Esophagus (tissue), 2 donors: Measurements from ENCODE around the gene ATP1A2. TPM values are rescaled to one million over a fixed set of nuclear protein-coding genes. Genes with fewer than 3 reads are reported as not detected.

Experiments
- H3K27ac ChIP-seq, 2 donors: one replicate each; pipeline ENCODE4 v1.5.1; 2013; ENCODE audit warnings: low read depth in 2 of 2, mild to moderate bottlenecking in 2 of 2, inconsistent platforms in 1 of 2, low read length in 1 of 2, moderate library complexity in 1 of 2
- H3K27me3 ChIP-seq, 2 donors: one replicate each; pipeline ENCODE4 v1.6.1; 2013; ENCODE audit warnings: low read length in 2 of 2, control low read depth in 1 of 2, mild to moderate bottlenecking in 1 of 2; ENCODE audit not compliant: insufficient read depth in 2 of 2, control insufficient read depth in 1 of 2
- H3K36me3 ChIP-seq, 2 donors: one replicate each; pipeline ENCODE4 v1.6.1; 2013; ENCODE audit warnings: low read length in 1 of 2; ENCODE audit not compliant: control insufficient read depth in 2 of 2, insufficient read depth in 2 of 2
- H3K4me1 ChIP-seq, 2 donors: one replicate each; pipeline ENCODE4 v1.6.1; 2013; ENCODE audit warnings: low read length in 1 of 2; ENCODE audit not compliant: control insufficient read depth in 2 of 2, insufficient read depth in 2 of 2
- H3K4me3 ChIP-seq, 2 donors: one replicate each; pipeline ENCODE4 v1.5.1; 2013; ENCODE audit warnings: low read length in 2 of 2, mild to moderate bottlenecking in 2 of 2, low read depth in 1 of 2, moderate library complexity in 1 of 2
- H3K9me3 ChIP-seq, 2 donors: one replicate each; pipeline ENCODE4 v1.6.1; 2013; ENCODE audit warnings: mild to moderate bottlenecking in 2 of 2, low read depth in 1 of 2, low read length in 1 of 2, moderate library complexity in 1 of 2; ENCODE audit not compliant: control insufficient read depth in 2 of 2, insufficient read depth in 1 of 2
- WGBS, 2 donors: extraction: QIAGEN DNeasy Blood & Tissue Kit; methylation state at CpG; one replicate each; pipeline ENCODE4 v1.1.7; 2013; 5-methylcytosine and 5-hydroxymethylcytosine counted together
- polyA plus RNA-seq, 2 donors: library from polyadenylated mRNA; stranded (reverse); fragments of 200-250 nt; gene quantifications; one replicate each; pipeline ENCODE4 v1.2.3, GENCODE V29; 2013
- donor health status: healthy with polysubstance abuse.
- donor health status: Bipolar disorder and iron deficiency.

Gene ATP1A2
- polyA plus RNA-seq, 2 donors, result 3.4 to 4.3 TPM

DNA sequence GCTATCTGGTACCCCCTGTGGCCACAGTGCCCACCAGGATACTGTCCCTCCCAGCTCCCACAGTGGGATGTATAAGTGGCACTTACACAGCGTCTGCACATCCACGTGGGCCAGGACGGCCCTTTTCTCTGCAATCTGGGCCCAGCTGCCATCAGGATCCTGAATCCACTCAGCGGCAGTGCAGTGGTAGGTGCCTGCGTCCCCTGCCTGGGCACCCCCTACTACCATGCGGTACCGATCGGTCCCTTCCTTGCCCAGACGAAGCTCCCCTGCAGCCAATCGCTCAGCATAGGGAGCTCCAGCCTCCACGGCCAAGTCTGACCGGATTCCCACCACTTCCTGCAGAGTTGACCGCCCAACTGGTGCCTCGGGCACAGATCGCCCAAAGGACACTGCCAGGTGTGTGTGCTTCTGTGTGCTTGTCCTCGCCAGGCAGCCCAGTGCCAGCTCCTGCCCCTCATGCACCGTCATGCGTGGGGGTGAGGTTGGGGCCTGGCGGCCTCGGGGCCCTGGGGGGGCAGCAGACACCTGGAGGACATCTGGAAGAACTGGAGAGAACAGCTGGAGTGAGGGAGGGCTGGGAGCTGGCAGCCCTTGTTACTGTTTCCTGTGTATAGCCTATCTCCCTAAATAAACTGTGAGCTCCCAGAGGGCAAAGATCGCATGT lies 21.8 kb upstream of the ATP1A2 start:
- Histone ChIP-seq H3K4me3 (no peak overlapping the region), H3K4me1 (peaks cover 10 to 20% of the 10 kb centered on the region in 2 donors), H3K9me3 (no peaks in the 10 kb centered on the region), H3K27me3 (no peaks in the 10 kb centered on the region), H3K27ac (no peak overlapping the region), H3K36me3 (peaks cover 10 to 33% of the 10 kb centered on the region in 2 donors)
- 85 to 88% methylated on average over 21 of the region's 21 CpGs for WGBS, 2 donors

DNA sequence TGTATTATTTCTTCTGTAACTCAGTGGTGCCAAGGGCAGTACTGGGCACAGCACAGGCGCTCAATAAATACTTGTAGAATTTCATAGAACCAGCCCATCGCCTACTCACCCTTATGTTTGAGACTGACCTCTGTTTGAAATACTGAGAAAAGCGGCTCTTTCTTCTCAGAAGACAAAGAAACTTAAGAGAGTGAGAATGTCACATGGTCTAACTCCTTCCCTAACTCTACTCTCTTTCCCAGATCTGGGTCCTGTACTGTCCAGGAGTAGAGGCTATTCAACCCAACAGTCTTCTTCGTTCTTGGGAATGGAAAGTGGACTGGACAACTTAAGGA lies 21.3 kb upstream of the ATP1A2 start:
- Histone ChIP-seq H3K36me3 (peaks cover 10 to 33% of the 10 kb centered on the region in 2 donors), H3K4me1 (peaks cover 10 to 20% of the 10 kb centered on the region in 2 donors), H3K4me3 (no peak overlapping the region), H3K9me3 (no peaks in the 10 kb centered on the region), H3K27ac (no peak overlapping the region), H3K27me3 (no peaks in the 10 kb centered on the region)
- 75 to 92% methylated on average over 4 of the region's 4 CpGs for WGBS, 2 donors

DNA sequence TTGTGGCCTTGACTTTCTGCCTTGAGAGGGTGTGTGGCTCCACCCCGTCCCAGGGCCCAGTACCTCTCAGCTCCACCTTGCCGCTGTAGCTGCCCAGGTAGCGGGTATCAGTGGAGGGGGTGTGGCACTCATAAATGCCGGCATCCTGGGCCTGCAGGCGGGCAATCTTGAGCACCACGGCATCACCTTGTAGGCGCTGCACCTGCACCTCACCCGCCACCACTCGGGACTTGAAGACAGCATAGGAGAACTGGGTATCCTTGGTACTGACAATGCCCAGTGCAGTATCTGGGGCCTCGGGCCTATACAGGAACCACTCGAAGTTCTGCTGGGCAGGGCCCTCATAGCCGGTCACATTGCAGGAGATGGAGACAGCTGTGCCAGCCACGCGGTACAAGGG lies 20.8 kb upstream of the ATP1A2 start:
- no peak overlapping the region for H3K27ac ChIP-seq
- no peaks in the 10 kb centered on the region for H3K27me3 ChIP-seq
- H3K9me3 ChIP-seq, result no peaks in the 10 kb centered on the region
- peaks cover 10 to 33% of the 10 kb centered on the region in 2 donors for H3K36me3 ChIP-seq
- H3K4me3 ChIP-seq, result no peak overlapping the region
- 85 to 94% methylated on average over 14 of the region's 14 CpGs for WGBS, 2 donors
- peaks cover 10 to 20% of the 10 kb centered on the region in 2 donors for H3K4me1 ChIP-seq

DNA sequence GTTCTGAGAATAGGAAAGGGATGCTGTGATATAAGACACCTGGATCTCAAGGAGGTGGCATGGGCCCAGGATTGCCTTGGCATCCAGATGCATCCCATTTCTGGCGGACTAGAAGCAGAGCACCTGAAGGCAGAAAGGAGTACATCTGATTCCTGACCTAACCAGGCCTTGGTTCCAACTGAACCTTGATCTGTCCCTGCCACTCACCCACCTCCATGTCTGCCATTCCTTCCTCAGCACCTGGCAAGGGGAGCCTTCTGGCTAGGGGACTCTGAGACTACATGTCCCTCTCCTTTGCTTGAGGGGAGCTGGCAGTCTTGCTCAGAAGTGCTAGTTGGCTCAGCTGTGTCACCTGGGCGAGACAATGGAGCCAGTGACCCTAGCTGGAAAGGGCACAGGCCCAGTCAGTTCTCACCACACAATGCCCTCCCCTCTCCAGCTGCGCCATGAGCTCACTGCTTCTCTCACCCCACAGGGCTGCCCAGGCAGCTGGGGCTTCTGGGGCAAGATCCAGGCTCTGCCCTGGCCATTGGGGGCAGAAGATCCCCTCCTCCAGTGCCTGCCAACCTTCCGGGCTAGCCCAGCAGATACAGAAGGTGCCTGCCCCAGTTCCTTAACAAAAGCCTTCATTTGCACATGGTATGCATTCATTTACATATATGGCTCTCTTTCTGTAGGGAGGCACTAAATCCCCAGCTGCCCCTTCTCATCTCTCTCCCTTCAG lies 20.0 kb upstream of the ATP1A2 start:
- peaks cover 10 to 20% of the 10 kb centered on the region in 2 donors for H3K4me1 ChIP-seq
- 89 to 92% methylated on average over 4 of the region's 4 CpGs for WGBS, 2 donors
- H3K27me3 ChIP-seq, result no peaks in the 10 kb centered on the region
- H3K36me3 ChIP-seq, result peaks cover 10 to 33% of the 10 kb centered on the region in 2 donors
- no peak overlapping the region for H3K4me3 ChIP-seq
- H3K9me3 ChIP-seq, result no peaks in the 10 kb centered on the region
- H3K27ac ChIP-seq, result no peak overlapping the region

DNA sequence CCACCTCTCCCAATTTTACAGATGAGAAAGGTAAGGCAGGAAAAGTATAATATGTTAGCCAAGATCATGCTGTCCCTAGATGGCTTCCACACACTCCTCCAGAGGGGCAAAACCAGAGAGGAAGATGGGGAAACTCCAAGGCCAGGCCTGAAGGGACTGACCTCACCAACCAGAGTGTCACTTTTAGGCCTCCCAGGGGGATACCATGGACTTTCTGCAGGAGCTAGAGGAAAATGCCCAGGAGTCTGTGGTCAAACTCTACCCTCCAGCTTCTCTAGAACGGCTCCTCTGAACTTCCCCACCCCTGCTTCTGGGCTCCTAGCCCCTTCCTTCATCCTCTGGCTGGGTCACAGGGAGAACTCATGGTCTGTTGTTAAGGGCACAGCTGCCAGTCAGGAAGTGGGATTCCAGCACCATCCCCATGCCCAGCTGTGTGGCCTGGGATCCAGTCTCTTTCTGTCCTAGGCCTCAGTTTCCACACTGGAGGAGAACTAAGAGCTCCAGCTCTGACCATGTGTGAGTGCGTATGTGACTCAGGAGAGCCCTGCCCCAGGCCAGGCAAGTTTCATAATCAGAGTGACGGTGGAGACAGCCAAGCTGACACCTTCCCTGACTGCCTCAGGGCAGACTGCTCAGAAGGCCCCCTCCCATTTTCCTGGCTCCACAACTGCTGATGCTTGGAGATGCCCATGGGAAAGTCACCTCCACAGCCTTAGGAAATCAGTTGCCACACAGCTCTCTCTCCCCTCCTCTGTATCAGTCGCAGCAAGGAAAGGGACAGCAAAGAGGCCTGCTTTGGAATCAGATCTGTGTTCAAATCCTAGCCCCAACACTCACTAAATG lies 19.1 kb upstream of the ATP1A2 start:
- Histone ChIP-seq H3K36me3 (peaks cover 4 to 29% of the 10 kb centered on the region in 2 donors), H3K4me1 (peaks cover 10 to 25% of the 10 kb centered on the region in 2 donors), H3K27me3 (no peaks in the 10 kb centered on the region), H3K9me3 (no peaks in the 10 kb centered on the region), H3K4me3 (no peak overlapping the region), H3K27ac (peak overlapping the region in 1 of 2 donors; percentile 65)
- WGBS, 2 donors, result 53 to 65% methylated on average over 4 of the region's 4 CpGs

DNA sequence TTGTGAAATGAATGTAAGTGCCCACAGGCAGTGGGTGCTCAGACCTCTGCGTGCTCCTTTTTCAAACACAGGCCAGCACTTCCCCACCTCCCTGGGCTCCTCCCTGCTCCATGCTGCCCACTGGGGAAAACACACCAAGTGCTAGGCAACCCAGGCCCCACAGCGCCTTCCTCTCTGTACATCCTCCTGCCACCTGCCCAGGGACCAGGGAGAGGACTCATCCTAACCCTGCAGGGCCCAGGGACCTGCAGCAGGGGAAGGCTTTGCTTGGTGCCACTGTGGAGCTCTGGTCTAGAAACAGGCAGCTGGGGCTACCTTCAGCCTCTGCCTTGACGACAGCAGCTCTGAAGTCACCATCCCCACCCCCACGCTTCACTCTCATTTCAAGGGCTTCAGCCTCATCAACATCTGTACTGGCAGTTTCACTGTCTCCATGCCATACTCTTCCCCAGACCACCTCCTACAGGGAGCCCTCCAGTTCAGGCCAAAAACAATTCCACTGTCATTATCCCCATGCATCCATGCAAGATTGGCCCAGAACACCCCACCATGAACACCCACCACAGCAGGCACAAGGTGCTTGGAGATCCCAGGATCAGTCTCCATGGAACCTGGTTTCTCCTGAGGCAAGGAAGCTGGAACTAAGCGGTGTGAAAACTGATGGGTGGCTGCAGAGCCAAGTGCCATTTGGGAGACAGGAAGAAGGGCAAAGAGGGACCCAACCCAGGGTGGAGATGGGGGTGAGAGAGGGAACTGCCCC lies 18.2 kb upstream of the ATP1A2 start:
- Histone ChIP-seq H3K4me1 (peaks cover 10 to 25% of the 10 kb centered on the region in 2 donors), H3K27me3 (no peaks in the 10 kb centered on the region), H3K27ac (peak overlapping the region; percentile 25 to 87), H3K9me3 (no peaks in the 10 kb centered on the region), H3K4me3 (peak overlapping the region; percentile 54 to 72), H3K36me3 (peaks cover 0 to 24% of the 10 kb centered on the region in 2 donors)
- 62 to 63% methylated on average over 5 of the region's 5 CpGs for WGBS, 2 donors

DNA sequence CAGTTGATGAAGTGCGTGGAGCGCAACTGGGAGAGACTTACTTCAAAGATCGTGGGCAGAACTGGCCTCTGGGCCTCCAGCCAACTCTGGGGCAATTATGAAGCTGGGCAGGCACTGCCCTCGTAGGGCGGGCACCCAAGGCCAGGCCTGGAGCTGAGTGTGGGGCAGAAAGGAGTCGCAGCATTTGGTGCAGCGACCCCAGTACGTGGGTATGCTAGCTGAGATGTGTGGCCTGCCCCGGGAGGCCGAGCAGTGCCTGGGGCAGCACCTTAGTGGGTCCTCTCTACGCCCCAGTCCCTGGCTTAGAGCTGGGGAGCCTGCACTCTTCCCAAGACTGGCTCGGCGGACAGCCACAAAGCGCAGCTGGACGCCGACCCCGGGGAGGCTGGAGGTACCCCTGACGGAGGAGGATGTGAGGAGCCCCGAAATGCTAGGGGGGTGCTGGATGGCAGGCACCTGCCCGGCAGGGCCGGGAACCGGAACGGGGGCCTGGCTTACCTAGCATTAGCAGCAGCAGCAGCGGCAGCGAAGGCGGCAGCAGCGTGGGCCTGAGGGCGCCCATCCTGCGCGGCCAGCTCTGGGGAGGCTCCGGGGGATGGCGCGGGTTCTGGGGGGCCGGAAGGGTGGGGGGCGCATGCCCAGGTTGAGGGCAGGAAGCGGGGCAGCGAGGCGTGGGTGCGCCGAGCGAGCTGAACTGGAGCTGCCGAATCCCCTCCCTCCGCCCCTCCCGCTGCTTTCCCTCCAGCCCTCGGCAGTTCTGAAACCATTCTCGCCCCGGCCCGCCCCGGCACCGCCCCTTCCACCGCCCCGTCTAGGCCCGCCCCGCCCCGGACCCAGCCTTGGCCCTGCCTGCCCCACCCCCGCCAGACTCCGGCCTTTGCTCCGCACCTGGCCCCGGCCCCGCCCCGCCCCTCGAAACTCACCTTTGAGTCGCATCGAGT lies 17.4 kb upstream of the ATP1A2 start, which contains the start of gene IGSF8:
TSS of gene IGSF8 (minus strand) at position 709 of the 941 bp plus-strand sequence. CDS start at position 562, 147 bp downstream.
- Histone ChIP-seq H3K36me3 (peaks cover 0 to 16% of the 10 kb centered on the region in 2 donors), H3K9me3 (no peaks in the 10 kb centered on the region), H3K27me3 (no peaks in the 10 kb centered on the region), H3K4me1 (peaks cover 10 to 23% of the 10 kb centered on the region in 2 donors), H3K4me3 (peak within 1 kb of the TSS; percentile 54 to 72), H3K27ac (peak within 1 kb of the TSS; percentile 87 to 94)
- WGBS, 2 donors, result 1% methylated on average over 40 to 64 of the region's 64 CpGs

DNA sequence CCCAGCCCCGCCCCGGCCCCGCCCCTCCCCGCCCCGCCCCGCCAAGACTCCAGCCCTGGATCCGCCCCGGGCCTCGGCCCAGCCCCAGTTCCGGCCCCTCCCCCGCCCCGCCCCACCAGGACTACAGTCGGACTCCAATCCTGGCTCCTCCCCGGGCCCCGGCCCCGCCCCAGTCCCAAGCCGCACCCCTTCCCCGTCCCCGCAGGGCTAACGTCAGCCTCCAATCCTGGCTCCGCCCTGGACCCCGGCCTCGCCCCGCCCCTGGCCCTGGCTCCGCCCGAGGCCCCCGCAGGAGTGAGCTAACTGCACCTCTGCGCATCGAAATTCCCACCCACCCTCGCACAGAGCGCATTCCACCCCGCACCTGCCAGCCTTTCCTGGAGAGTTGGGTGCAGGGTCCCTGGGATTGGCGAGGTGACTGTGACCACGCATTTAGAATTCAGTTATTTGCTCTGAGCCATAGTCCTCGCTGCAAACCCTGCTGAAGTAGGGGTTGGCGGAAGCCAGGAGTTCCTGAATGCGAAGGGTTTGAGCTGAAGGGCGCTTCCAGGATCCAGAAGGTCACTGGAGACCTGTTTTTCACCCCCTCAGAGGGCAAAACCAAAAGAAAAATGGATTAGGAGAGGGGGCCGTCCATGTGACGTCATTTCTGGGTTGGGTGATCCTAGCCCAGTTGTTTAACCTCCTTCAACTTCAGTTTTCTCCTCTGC lies 16.6 kb upstream of the ATP1A2 start:
- Histone ChIP-seq H3K4me3 (peak overlapping the region; percentile 13 to 54), H3K4me1 (peaks cover 10 to 23% of the 10 kb centered on the region in 2 donors), H3K9me3 (no peaks in the 10 kb centered on the region), H3K27me3 (no peaks in the 10 kb centered on the region), H3K27ac (peak overlapping the region; percentile 87 to 94), H3K36me3 (peaks cover 0 to 10% of the 10 kb centered on the region in 2 donors)
- WGBS, 2 donors, result 4% methylated on average over 35 to 40 of the region's 40 CpGs
